Stimulated activated CD8-positive, alpha-beta memory T cell treated with anti-CD3 and anti-CD28 coated beads, Interleukin-15, amount 100 ng/mL, for 4 hours (primary cell): ENCODE data around the gene CARNS1.

Source experiments
- DNase-seq, 2 donors: peaks; one replicate each; pipeline ENCODE4 v3.0.0-alpha.2; 2020; ENCODE audit warnings: low read depth in 2 of 2

Gene CARNS1

GRCh38 chr11:67441098-67441563 lies 25.7 kb downstream of the CARNS1 start:
- DNase-seq = no peak

GRCh38 chr11:67441731-67442351 lies 26.4 kb downstream of the CARNS1 start:
- DNase-seq = no peak

GRCh38 chr11:67442504-67443404 lies 27.3 kb downstream of the CARNS1 start:
- no peak for DNase-seq

GRCh38 chr11:67445515-67445914 lies 30.0 kb downstream of the CARNS1 start:
- no peak for DNase-seq

GRCh38 chr11:67448220-67448609 lies 32.7 kb downstream of the CARNS1 start:
- no peak for DNase-seq

- no peak for DNase-seq
Observed at GRCh38 chr11:67449116-67449844, 33.8 kb downstream of the CARNS1 start.

GRCh38 chr11:67450796-67451657 lies 35.5 kb downstream of the CARNS1 start:
- DNase-seq = no peak

- no peak for DNase-seq
Observed at GRCh38 chr11:67451658-67451976, 36.1 kb downstream of the CARNS1 start.

- no peak for DNase-seq
Observed at GRCh38 chr11:67452141-67452952, 36.9 kb downstream of the CARNS1 start, which contains the start of gene GPR152. Gene GPR152, minus strand, starts transcription at chr11:67452729. Its CDS starts 5 bp downstream, at chr11:67452724.

- DNase-seq = no peak
Observed at GRCh38 chr11:67453816-67454732, 38.6 kb downstream of the CARNS1 start.

- DNase-seq = no peak
Observed at GRCh38 chr11:67455054-67455453, 39.6 kb downstream of the CARNS1 start, which contains the start of gene CABP4. Gene CABP4, plus strand, starts transcription at chr11:67455354. Its CDS starts 70 bp downstream, at chr11:67455424.

GRCh38 chr11:67456068-67456705 lies 40.7 kb downstream of the CARNS1 start:
- DNase-seq = no peak

- DNase-seq = no peak
Observed at GRCh38 chr11:67457453-67457852, 42.0 kb downstream of the CARNS1 start.

GRCh38 chr11:67458266-67458665 lies 42.8 kb downstream of the CARNS1 start:
- no peak for DNase-seq

GRCh38 chr11:67463186-67463585 lies 47.7 kb downstream of the CARNS1 start:
- no peak for DNase-seq

GRCh38 chr11:67463680-67464410 lies 48.4 kb downstream of the CARNS1 start:
- no peak for DNase-seq

GRCh38 chr11:67464411-67465188 lies 49.1 kb downstream of the CARNS1 start:
- peak; percentile 76 to 78 for DNase-seq

GRCh38 chr11:67465189-67465510 lies 49.7 kb downstream of the CARNS1 start:
- DNase-seq = no peak
